IMR-90 (cell line): ENCODE data around the gene FKBP6. TPM values are rescaled to one million over a fixed set of nuclear protein-coding genes. Genes with fewer than 3 reads are reported as not detected.

Experiments used
- ATAC-seq: fragments of 200-7000 bp; cut with Tn5 transposase; 2 replicates; pipeline ENCODE4 v1.9.1; 2020; ENCODE audit warnings: low read depth, mild to moderate bottlenecking, moderate library complexity
- BruUV-seq: library from RNA; stranded (reverse); fragments of 400-500 nt; replicated peaks from 2 replicates; lab custom pipeline; 2021; lab: Mats Ljungman, UMichigan
- CTCF ChIA-PET: fragments of 300-600 bp; formaldehyde crosslinking; extraction: SDS; loops from one replicate; lab custom pipeline; 2021; ENCODE audit warnings: antibody characterized with exemption; lab: Yijun Ruan, JAX
- POLR2A ChIA-PET: fragments of 300-600 bp; sonication (Branson Sonifier 250); formaldehyde crosslinking; loops from one replicate; lab custom pipeline; 2022; ENCODE audit warnings: antibody characterized with exemption; ENCODE audit not compliant: unreplicated experiment; lab: Charles Lee
- DNase-seq: peaks from one replicate; pipeline ENCODE4 v3.0.0; 2013
- H2AFZ ChIP-seq: replicated peaks from 2 replicates; pipeline ENCODE3; 2013; ENCODE audit warnings: low read length, mild to moderate bottlenecking; ENCODE audit not compliant: poor library complexity
- H2AK5ac ChIP-seq: 2 replicates; pipeline ENCODE4 v1.6.1; 2013; ENCODE audit warnings: low read depth, low read length, inconsistent platforms
- H2AK9ac ChIP-seq: replicated peaks from 2 replicates; pipeline ENCODE3; 2013; ENCODE audit warnings: mild to moderate bottlenecking, low read depth, low read length, moderate library complexity; ENCODE audit not compliant: poor library complexity
- H2BK120ac ChIP-seq: 2 replicates; pipeline ENCODE4 v1.6.1; 2013; ENCODE audit warnings: low read depth, low read length, inconsistent platforms
- H2BK15ac ChIP-seq: 3 replicates; pipeline ENCODE4 v1.6.1; 2013; ENCODE audit warnings: low read depth, low read length, inconsistent platforms
- H2BK20ac ChIP-seq: 2 replicates; pipeline ENCODE4 v1.6.1; 2013; ENCODE audit warnings: low read depth, mild to moderate bottlenecking, inconsistent platforms, low read length, moderate library complexity
- H2BK5ac ChIP-seq: 2 replicates; pipeline ENCODE4 v1.6.1; 2013; ENCODE audit warnings: mild to moderate bottlenecking, low read depth, low read length, inconsistent platforms; ENCODE audit not compliant: poor library complexity, severe bottlenecking
- H3K14ac ChIP-seq: replicated peaks from 2 replicates; pipeline ENCODE4 v1.6.1; 2013; ENCODE audit warnings: low read depth, low read length, inconsistent platforms
- H3K18ac ChIP-seq: 2 replicates; pipeline ENCODE4 v1.6.1; 2013; ENCODE audit warnings: low read depth, low read length, control low read depth
- H3K23ac ChIP-seq: 2 replicates; pipeline ENCODE4 v1.6.1; 2013; ENCODE audit warnings: low read depth, low read length, inconsistent platforms
- H3K27ac ChIP-seq: 2 replicates; pipeline ENCODE4 v1.5.1; 2013; ENCODE audit warnings: mild to moderate bottlenecking, control low read depth, low read length; ENCODE audit not compliant: insufficient read depth
- H3K27me3 ChIP-seq: 2 replicates; pipeline ENCODE4 v1.6.1; 2013; ENCODE audit warnings: low read length; ENCODE audit not compliant: control insufficient read depth, insufficient read depth
- H3K36me3 ChIP-seq: 2 replicates; pipeline ENCODE4 v1.6.1; 2013; ENCODE audit warnings: low read length, mixed read lengths; ENCODE audit not compliant: control insufficient read depth, insufficient read depth
- H3K4ac ChIP-seq: 2 replicates; pipeline ENCODE4 v1.6.1; 2013; ENCODE audit warnings: low read depth, low read length, inconsistent platforms
- H3K4me1 ChIP-seq: 2 replicates; pipeline ENCODE4 v1.6.1; 2013; ENCODE audit warnings: low read length, mixed read lengths; ENCODE audit not compliant: control insufficient read depth, insufficient read depth
- H3K4me2 ChIP-seq: 2 replicates; pipeline ENCODE4 v1.6.1; 2013; ENCODE audit warnings: low read depth, mild to moderate bottlenecking, control low read depth, low read length, moderate library complexity
- H3K4me3 ChIP-seq: 2 replicates; pipeline ENCODE4 v1.5.1; 2013; ENCODE audit warnings: low read depth, mild to moderate bottlenecking, control low read depth, low read length, moderate library complexity; ENCODE audit not compliant: insufficient read depth
- H3K56ac ChIP-seq: 2 replicates; pipeline ENCODE4 v1.6.1; 2013; ENCODE audit warnings: low read length, inconsistent platforms; ENCODE audit not compliant: insufficient read depth; ENCODE audit errors: extremely low read depth
- H3K79me1 ChIP-seq, 2 experiments: 2 replicates each; pipeline ENCODE4 v1.6.1; 2013; ENCODE audit warnings: low read length in 2 of 2, inconsistent platforms in 1 of 2, low read depth in 1 of 2
- H3K9ac ChIP-seq: 2 replicates; pipeline ENCODE4 v1.6.1; 2013; ENCODE audit warnings: low read depth, low read length, control low read depth
- H3K9me1 ChIP-seq: 2 replicates; pipeline ENCODE4 v1.6.1; 2013; ENCODE audit warnings: low read length, inconsistent platforms; ENCODE audit not compliant: insufficient read depth
- H3K9me3 ChIP-seq: 2 replicates; pipeline ENCODE4 v1.6.1; 2013; ENCODE audit warnings: low read length; ENCODE audit not compliant: control insufficient read depth, insufficient read depth
- H4K20me1 ChIP-seq: 2 replicates; pipeline ENCODE4 v1.6.1; 2013; ENCODE audit warnings: low read length, inconsistent platforms; ENCODE audit not compliant: insufficient read depth
- H4K5ac ChIP-seq: 2 replicates; pipeline ENCODE4 v1.6.1; 2013; ENCODE audit warnings: mild to moderate bottlenecking, low read depth, low read length, control low read depth
- H4K8ac ChIP-seq, 2 experiments: 2 replicates each; pipeline ENCODE4 v1.6.1; 2013; ENCODE audit warnings: low read depth in 2 of 2, low read length in 2 of 2, control low read depth in 1 of 2, inconsistent platforms in 1 of 2
- H4K91ac ChIP-seq: 2 replicates; pipeline ENCODE4 v1.6.1; 2013; ENCODE audit warnings: low read depth, low read length, inconsistent platforms; ENCODE audit not compliant: insufficient read depth
- BHLHE40 ChIP-seq: fragments of 150-350 bp; IDR thresholded peaks from 2 replicates; pipeline ENCODE4 v1.6.1; 2016; ENCODE audit warnings: mild to moderate bottlenecking, low read depth, low read length
- CEBPB ChIP-seq: IDR thresholded peaks from 2 replicates; pipeline ENCODE4 v1.6.1; 2012; ENCODE audit warnings: low read depth, low read length, improper control_type of control experiment
- CHD1 ChIP-seq: IDR thresholded peaks from 2 replicates; pipeline ENCODE4 v1.6.1; 2012; ENCODE audit warnings: low read depth, low read length, improper control_type of control experiment
- CTCF ChIP-seq: conservative IDR thresholded peaks from 2 replicates; pipeline ENCODE4 v1.5.1; 2012; ENCODE audit warnings: mild to moderate bottlenecking, low read depth, low read length, improper control_type of control experiment
- ELK1 ChIP-seq: fragments of 150-350 bp; IDR thresholded peaks from 2 replicates; pipeline ENCODE4 v1.6.1; 2016; ENCODE audit warnings: low read depth, mild to moderate bottlenecking, low read length, moderate library complexity, borderline replicate concordance
- FOS ChIP-seq: fragments of 150-350 bp; IDR thresholded peaks from 2 replicates; pipeline ENCODE4 v1.6.1; 2016; ENCODE audit warnings: low read depth, low read length
- MAFK ChIP-seq: IDR thresholded peaks from 2 replicates; pipeline ENCODE4 v1.6.1; 2012; ENCODE audit warnings: low read depth, low read length, improper control_type of control experiment
- MAZ ChIP-seq: IDR thresholded peaks from 2 replicates; pipeline ENCODE4 v1.6.1; 2012; ENCODE audit warnings: low read depth, mild to moderate bottlenecking, low read length, improper control_type of control experiment, moderate library complexity, borderline replicate concordance
- MXI1 ChIP-seq: IDR thresholded peaks from 2 replicates; pipeline ENCODE4 v1.6.1; 2012; ENCODE audit warnings: low read depth, mild to moderate bottlenecking, low read length, moderate library complexity, borderline replicate concordance
- NFE2L2 ChIP-seq: fragments of 150-350 bp; IDR thresholded peaks from 2 replicates; pipeline ENCODE4 v1.6.1; 2016; ENCODE audit warnings: low read depth, mild to moderate bottlenecking, low read length
- POLR2A ChIP-seq: IDR thresholded peaks from 2 replicates; pipeline ENCODE4 v1.6.1; 2012; ENCODE audit warnings: mild to moderate bottlenecking, low read depth, low read length
- RAD21 ChIP-seq: IDR thresholded peaks from 2 replicates; pipeline ENCODE4 v1.6.1; 2012; ENCODE audit warnings: low read length, improper control_type of control experiment
- RFX5 ChIP-seq: IDR thresholded peaks from 2 replicates; pipeline ENCODE4 v1.8.0; 2012; ENCODE audit warnings: low read depth, mild to moderate bottlenecking, low read length, moderate library complexity
- USF2 ChIP-seq: fragments of 150-350 bp; IDR thresholded peaks from 2 replicates; pipeline ENCODE4 v1.6.1; 2017; ENCODE audit warnings: mild to moderate bottlenecking, antibody characterized with exemption, low read length, low read depth
- WGBS, 2 experiments: methylation state at CpG; one replicate each; pipeline versions ENCODE4 v1.1.5 to v1.1.7; 2013; ENCODE audit warnings: missing lambda C conversion rate in 2 of 2; ENCODE audit not compliant: insufficient read length in 1 of 2; ENCODE audit errors: extremely low coverage in 2 of 2; 5-methylcytosine and 5-hydroxymethylcytosine counted together
- dilution Hi-C: fragments of 300-500 bp; cut with HindIII; formaldehyde crosslinking; loops from one replicate; pipeline ENCODE4 v1.14.3; 2018; ENCODE audit warnings: low sequenced_read_pairs; ENCODE audit not compliant: unreplicated experiment
- in situ Hi-C: fragments of 300-500 bp; cut with MboI; formaldehyde crosslinking; loops from 3 replicates; pipeline ENCODE4 v1.14.3; 2019; ENCODE audit warnings: low sequenced_read_pairs, inconsistent platforms, mixed read lengths
- intact Hi-C: fragments of 100-400 bp; cut with micrococcal nuclease; formaldehyde crosslinking; loops from 2 replicates; pipeline ENCODE4 v1.10.0; 2022
- polyA plus RNA-seq, 3 experiments: library from polyadenylated mRNA; depleted of rRNA; stranded (reverse); fragments of >200 nt; gene quantifications; 2 replicates each; pipeline ENCODE4 v1.2.3, GENCODE V29; 2012; ENCODE audit warnings: low replicate concordance in 1 of 3
- total RNA-seq: library from RNA; depleted of rRNA; stranded (reverse); fragments of >200 nt; gene quantifications from 2 replicates; pipeline ENCODE4 v1.2.3, GENCODE V29; 2012

Gene FKBP6
- total and polyA plus RNA-seq, 2 of the 4 experiments (the other 2 are of a cell fraction) = not detected

GRCh38 chr7:73330772-73331171 lies 2.8 kb downstream of the FKBP6 start:
- no peak overlapping the region for H2AK9ac ChIP-seq
- no peak overlapping the region for H4K91ac ChIP-seq
- H2BK20ac ChIP-seq = no peak overlapping the region
- ChIA-PET POLR2A (no interaction called here), CTCF (interaction anchor here (1.7 kb wide), 1 partner anchor 12 kb away, joined by 4 read pairs; no protein-coding TSS in a partner anchor)
- no peak overlapping the region for H3K4ac ChIP-seq
- no peak overlapping the region for H3K4me3 ChIP-seq
- dilution Hi-C loops (no loop called here), intact Hi-C loops (no loop called here), in situ Hi-C loops (no loop called here)
- H3K9ac ChIP-seq = no peak overlapping the region
- peaks cover 20% of the 10 kb centered on the region for H3K27me3 ChIP-seq
- H2AK5ac ChIP-seq = no peak overlapping the region
- H3K4me1 ChIP-seq = no peaks in the 10 kb centered on the region
- no peaks in the 10 kb centered on the region for H4K20me1 ChIP-seq
- H2BK15ac ChIP-seq = no peak overlapping the region
- no peaks in the 10 kb centered on the region for H3K36me3 ChIP-seq
- TF ChIP-seq FOS (no peak), MXI1 (no peak), MAFK (no peak), RFX5 (no peak), RAD21 (no peak), CEBPB (no peak), USF2 (no peak), ELK1 (no peak), CTCF (no peak; the same call in 1 of the 2 replicates), MAZ (no peak), NFE2L2 (no peak), BHLHE40 (no peak), POLR2A (no peak), CHD1 (no peak)
- H3K23ac ChIP-seq = no peak overlapping the region
- H2AFZ ChIP-seq = peak overlapping the region; percentile 26
- H2BK120ac ChIP-seq = no peak overlapping the region
- H3K9me3 ChIP-seq = no peaks in the 10 kb centered on the region
- H3K14ac ChIP-seq = no peak overlapping the region
- H3K18ac ChIP-seq = no peak overlapping the region
- H3K9me1 ChIP-seq = no peaks in the 10 kb centered on the region; the same call in 1 of the 2 replicates
- no peak overlapping the region for H3K56ac ChIP-seq
- no peak overlapping the region for H2BK5ac ChIP-seq
- DNase-seq (no peak), ATAC-seq (no peak)
- no peaks in the 10 kb centered on the region for H3K79me1 ChIP-seq
- H4K5ac ChIP-seq = no peak overlapping the region
- no peak overlapping the region for H3K4me2 ChIP-seq
- no CpG with 5 or more reads among the region's 6 CpGs for WGBS, 2 experiments
- H4K8ac ChIP-seq = no peak overlapping the region
- no TSS peak for BruUV-seq
- H3K27ac ChIP-seq = no peak overlapping the region
